Memory B cell (primary cell): ENCODE measurements around the gene KIAA0753.
"Not testable (repeated sequence)": the region's sequence is repeated elsewhere in the genome, so short reads cannot be mapped to it uniquely, and the experiment has no call there.

Experiments
- ATAC-seq: fragments of 150-1000 bp; cut with Tn5 transposase; 2 replicates; pipeline ENCODE4 v1.10.0; 2021; ENCODE audit warnings: low read depth, mild to moderate bottlenecking, moderate library complexity
- DNase-seq, 2 donors: peaks; one replicate each; pipeline ENCODE4 v3.0.0; 2022; ENCODE audit warnings: low spot score in 2 of 2
- H3K27ac Mint-ChIP-seq: one replicate; pipeline ENCODE4 v1.8.0; 2022; ENCODE audit warnings: mild to moderate bottlenecking, moderate library complexity, mixed read lengths
- H3K27me3 Mint-ChIP-seq: one replicate; pipeline ENCODE4 v1.8.0; 2022; ENCODE audit warnings: mixed read lengths
- H3K36me3 Mint-ChIP-seq: one replicate; pipeline ENCODE4 v1.8.0; 2022; ENCODE audit warnings: mild to moderate bottlenecking, mixed read lengths
- H3K4me1 Mint-ChIP-seq: one replicate; pipeline ENCODE4 v1.8.0; 2022; ENCODE audit warnings: mixed read lengths
- H3K4me3 Mint-ChIP-seq: one replicate; pipeline ENCODE4 v1.8.0; 2022; ENCODE audit warnings: mild to moderate bottlenecking, moderate library complexity, mixed read lengths
- H3K9me3 Mint-ChIP-seq: one replicate; pipeline ENCODE4 v1.8.0; 2022; ENCODE audit warnings: mixed read lengths

Gene KIAA0753

DNA sequence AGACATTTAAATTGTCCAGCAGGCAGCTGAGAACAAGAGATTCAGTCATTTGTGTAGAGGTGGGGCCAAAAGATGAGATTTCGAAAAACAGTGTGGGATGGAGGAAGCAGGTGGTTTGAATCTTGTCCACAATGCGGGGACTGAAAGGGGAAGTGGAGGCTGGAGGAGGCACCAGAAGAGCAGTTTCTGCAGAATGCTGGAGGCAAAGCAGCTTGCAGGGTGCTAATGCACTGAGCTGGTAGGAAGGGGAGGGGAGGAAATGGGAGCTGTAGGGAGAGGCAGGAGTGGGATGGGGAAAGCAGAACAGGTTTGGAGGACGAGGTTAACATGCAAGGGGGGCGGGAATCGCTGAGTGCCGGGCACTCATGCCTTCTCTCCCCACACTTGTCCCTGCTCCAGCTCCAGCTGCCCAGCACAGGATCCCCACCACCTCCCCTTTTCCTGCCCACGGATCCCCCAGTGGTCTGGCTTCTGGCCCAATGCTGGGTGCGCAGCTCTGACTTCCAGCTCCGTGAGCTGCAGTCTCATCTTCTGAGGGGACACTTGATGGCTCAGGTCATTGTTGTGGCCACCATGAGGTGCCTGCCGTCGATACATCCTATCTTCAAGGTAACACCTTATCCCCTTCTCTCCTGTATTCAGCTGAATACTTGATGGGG lies 20.4 kb upstream of the KIAA0753 start:
- Mint-ChIP-seq H3K36me3 (peaks cover 7% of the 10 kb centered on the region), H3K9me3 (no peaks in the 10 kb centered on the region), H3K27me3 (no peaks in the 10 kb centered on the region), H3K4me3 (peak overlapping the region; percentile 85), H3K4me1 (peaks cover 38% of the 10 kb centered on the region), H3K27ac (peak overlapping the region; percentile 12)
- peak; percentile 78 for ATAC-seq
- peak; percentile 37 to 55 for DNase-seq

DNA sequence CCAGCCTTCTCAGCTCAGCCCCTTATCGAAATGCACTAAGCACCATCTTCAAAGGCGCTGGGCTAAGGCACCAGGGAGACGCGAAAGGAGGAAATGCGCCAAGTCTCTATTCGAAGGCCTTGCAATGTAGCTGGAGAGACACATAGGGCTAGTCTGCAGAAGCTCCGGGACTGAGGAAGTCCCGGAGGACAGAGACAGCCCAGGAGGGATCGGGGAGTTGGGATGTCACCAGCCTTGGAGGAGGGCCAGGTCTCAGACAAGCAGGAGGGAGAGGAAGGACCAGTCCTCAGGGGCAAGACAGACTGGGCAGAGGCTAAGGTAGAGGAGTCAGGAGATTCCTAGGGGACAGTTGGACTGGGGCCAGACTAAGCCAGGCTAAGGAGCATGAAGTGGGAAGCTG lies 19.6 kb upstream of the KIAA0753 start:
- no peaks in the 10 kb centered on the region for H3K9me3 Mint-ChIP-seq
- peaks cover 6% of the 10 kb centered on the region for H3K36me3 Mint-ChIP-seq
- DNase-seq (no peak), ATAC-seq (no peak)
- peak overlapping the region; percentile 12 for H3K27ac Mint-ChIP-seq
- no peaks in the 10 kb centered on the region for H3K27me3 Mint-ChIP-seq
- peak overlapping the region; percentile 85 for H3K4me3 Mint-ChIP-seq
- peaks cover 39% of the 10 kb centered on the region for H3K4me1 Mint-ChIP-seq

DNA sequence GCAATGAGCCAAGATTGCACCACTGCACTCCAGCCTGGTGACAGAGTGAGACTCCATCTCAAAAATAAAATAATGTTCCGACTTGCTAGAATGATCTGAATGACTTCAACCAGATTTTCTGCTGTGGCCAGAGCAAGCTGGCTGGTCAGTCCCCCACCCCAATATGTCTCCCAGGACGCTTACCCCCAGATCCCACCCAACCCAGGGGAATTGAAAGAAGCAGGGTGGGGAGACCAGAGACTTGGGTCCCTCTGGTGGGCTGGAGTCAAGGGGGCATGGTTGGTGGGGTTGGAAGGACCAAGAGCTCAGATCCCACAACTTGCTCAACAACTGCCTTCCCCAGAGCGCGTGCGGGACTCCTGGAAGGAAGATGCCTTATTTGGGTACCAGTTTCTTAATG lies 17.9 kb upstream of the KIAA0753 start:
- H3K27ac Mint-ChIP-seq: peak overlapping the region; percentile 49
- not testable (repeated sequence) for H3K9me3 Mint-ChIP-seq, DNase-seq, H3K27me3 Mint-ChIP-seq, ATAC-seq, H3K36me3 Mint-ChIP-seq
- H3K4me1 Mint-ChIP-seq: peaks cover 48% of the 10 kb centered on the region
- peak overlapping the region; percentile 97 for H3K4me3 Mint-ChIP-seq

DNA sequence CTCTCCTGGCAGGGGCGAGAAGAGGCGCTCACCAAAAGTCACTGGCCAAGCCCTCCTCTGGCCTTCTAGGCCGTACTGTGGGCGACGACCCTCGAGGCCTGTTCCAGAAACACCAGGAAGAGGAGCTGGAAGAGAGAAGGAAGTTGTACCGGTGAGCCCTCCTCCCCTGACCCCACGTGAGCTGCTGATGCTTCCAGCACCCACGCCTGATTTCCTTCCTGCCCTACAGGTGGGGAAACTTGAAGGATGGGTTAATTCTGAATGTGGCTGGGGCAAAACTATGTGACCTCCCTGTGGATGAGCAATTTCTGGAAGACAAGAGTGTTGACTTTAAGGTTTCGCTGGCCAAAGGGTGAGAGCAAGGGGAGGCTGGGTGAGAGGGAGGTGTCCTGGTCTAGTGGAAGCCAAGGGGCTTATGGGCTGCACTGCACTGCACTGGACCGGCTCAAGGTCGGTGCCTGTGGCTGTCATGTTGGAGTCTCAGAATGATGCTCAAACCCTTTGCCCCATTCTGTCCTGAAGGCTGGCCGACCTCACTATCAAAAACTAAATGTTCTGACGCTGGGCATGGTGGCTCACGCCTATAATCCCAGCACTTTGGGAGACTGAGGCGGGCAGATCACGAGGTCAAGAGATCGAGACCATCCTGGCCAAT lies 17.2 kb upstream of the KIAA0753 start:
- H3K9me3 Mint-ChIP-seq: no peaks in the 10 kb centered on the region
- DNase-seq (no peak), ATAC-seq (no peak)
- peak overlapping the region; percentile 97 for H3K4me3 Mint-ChIP-seq
- no peaks in the 10 kb centered on the region for H3K27me3 Mint-ChIP-seq
- H3K4me1 Mint-ChIP-seq: peaks cover 53% of the 10 kb centered on the region
- H3K36me3 Mint-ChIP-seq: peaks cover 5% of the 10 kb centered on the region
- peak overlapping the region; percentile 88 for H3K27ac Mint-ChIP-seq

DNA sequence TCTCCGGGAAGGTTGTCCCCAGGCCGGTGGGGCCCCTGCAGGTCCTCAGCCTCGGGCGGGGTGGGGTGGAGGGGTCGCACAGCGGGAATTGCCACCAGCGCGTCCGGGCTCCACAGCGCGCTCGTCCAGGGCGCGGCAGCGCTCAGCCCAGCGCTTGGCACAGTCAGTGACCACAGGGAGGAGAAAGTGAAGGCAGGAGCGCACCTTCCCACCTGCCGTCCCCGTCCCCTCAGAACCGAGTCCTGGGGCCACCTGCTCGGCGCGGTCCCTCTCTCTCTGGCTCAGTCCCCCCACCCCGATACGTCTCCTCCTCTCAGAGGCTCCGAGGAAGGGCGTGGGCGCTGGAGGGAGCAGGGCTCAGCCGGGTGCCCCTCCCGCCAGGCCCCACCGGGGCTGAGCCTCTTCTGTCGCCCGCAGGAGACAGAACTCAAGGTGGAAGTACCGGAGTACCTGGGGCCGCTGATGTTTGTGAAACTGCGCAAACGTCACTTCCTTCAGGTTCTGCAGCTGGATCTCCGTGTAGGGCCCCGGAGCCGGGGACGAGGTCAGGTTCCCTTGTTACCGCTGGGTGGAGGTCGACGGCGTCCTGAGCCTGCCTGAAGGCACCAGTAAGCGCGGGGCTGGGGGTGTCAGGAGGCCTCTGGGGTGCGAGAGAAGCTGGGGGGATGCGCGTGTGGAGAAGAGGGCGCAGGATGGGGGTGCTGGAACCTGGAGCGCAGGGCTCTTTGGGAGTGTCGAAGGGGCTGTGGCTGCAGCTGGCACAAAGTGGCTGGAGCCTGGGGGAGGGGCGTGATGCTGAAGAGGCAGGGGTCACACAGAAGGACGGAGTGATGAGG lies 16.5 kb upstream of the KIAA0753 start:
- H3K27me3 Mint-ChIP-seq, H3K36me3 Mint-ChIP-seq, H3K9me3 Mint-ChIP-seq: not testable (repeated sequence)
- ATAC-seq: peak; percentile 83
- H3K4me1 Mint-ChIP-seq: peaks cover 52% of the 10 kb centered on the region
- DNase-seq: peak; percentile 38 to 39
- H3K27ac Mint-ChIP-seq: peak overlapping the region; percentile 88
- H3K4me3 Mint-ChIP-seq: peak overlapping the region; percentile 97

DNA sequence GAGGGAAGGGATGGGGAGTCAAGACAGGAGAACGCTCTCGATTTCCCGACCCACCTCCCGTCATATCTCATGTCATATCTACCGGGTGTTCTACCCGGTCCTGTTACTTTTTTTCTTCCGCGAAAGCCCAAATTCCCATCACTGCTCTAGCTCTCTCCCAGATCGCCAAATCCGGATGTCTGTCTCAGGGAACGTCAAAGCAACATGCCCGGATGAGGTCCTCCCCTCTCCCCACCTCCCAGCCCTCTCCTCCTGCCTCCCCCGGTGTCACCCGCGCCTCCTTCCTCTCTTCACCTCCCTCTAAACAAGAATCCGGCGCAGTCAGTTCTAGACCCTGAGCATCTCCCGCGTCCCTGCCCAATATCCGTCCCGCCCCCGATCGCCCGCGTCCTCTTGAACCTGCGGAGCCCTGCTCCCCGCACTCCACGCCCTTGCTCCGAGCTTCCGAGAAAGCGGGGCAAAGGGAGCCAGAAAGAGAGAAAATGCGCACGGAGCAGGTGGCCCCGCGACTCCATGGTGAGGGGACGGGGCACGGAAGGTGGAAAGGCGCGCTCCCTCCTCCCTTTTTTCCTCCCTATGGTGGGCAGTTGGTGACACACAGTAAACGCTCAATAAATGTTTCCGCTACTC lies 15.3 kb upstream of the KIAA0753 start:
- peak overlapping the region; percentile 70 for H3K4me3 Mint-ChIP-seq
- not testable (repeated sequence) for H3K27me3 Mint-ChIP-seq, H3K27ac Mint-ChIP-seq, H3K36me3 Mint-ChIP-seq, DNase-seq, H3K9me3 Mint-ChIP-seq, ATAC-seq
- peaks cover 48% of the 10 kb centered on the region for H3K4me1 Mint-ChIP-seq

DNA sequence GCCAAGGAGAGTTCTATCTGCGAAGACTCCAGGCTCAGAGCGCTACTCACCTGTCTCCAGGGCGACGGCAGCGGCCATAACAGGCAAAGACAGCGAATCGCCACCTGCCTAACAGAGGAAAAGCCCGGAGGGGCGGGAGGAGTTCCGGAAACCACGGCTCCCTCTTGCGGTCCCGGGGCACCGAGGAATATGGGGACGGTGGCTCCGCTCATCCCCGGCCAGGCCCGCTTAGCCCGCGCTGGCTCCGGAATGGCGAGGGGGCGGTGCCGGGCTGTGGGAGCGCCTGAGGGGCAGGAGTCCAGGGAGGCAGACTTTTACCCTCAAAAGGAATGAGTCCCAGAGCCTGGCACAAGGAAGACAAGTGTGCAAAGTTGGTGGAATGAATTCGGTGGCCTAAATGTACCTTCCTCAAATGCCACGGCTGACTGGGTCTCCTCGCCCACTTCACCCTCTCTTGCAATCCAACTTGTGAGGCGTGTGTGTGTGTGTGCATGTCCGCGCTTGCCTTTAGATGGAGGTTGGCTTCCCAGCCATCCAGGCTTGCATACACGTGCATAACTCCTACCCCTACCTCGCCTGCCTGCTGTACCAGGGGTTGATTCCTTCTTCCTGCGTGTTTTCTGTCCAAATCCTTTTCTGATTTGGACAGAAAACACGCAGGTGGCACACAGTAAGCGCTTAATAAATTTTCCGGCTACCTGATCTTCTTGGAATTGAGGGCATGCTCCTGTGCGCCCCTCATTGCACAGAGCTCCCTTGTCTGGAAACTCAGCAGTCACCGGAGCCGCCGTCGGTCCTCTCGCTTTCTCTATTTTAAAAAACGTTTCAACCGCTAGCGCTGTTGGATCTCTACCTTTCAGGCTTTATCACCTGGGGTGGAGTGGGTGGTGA lies 14.6 kb upstream of the KIAA0753 start:
- no peak for ATAC-seq
- no peaks in the 10 kb centered on the region for H3K27me3 Mint-ChIP-seq
- H3K4me3 Mint-ChIP-seq: no peak overlapping the region
- no peaks in the 10 kb centered on the region for H3K9me3 Mint-ChIP-seq
- no peak overlapping the region for H3K27ac Mint-ChIP-seq
- H3K36me3 Mint-ChIP-seq: peaks cover 5% of the 10 kb centered on the region
- DNase-seq: no peak
- H3K4me1 Mint-ChIP-seq: peaks cover 47% of the 10 kb centered on the region

DNA sequence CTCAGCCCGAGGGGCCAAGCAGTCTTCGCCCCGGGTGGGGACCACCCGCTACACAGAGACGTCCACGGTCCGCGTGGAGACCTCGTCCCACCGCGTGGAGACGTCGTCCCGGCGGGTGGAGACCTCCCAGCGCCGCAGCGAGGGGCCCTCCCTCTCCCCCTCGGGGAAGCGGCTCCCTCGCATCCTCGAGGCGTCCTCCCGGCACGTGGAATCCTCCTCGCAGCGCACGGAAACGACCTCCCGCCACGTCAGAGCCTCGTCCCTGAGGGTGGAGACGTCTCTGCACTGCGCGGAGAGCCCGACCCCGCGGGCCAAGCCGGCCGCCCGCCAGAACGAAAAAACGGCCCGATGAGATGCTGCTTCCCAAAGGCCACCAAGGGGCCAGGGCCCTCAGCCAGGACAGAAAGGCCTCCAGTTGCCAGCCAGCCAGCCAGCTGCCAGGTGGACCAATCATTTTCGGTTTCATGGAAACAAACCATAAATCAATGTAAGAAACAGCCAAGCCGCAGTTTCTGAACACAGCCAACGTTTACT lies 11.5 kb upstream of the KIAA0753 start:
- H3K27me3 Mint-ChIP-seq: no peaks in the 10 kb centered on the region
- no peaks in the 10 kb centered on the region for H3K9me3 Mint-ChIP-seq
- DNase-seq: no peak
- H3K4me3 Mint-ChIP-seq: peak overlapping the region; percentile 94
- peak overlapping the region; percentile 63 for H3K27ac Mint-ChIP-seq
- ATAC-seq: no peak
- peaks cover 48% of the 10 kb centered on the region for H3K4me1 Mint-ChIP-seq
- peaks cover 12% of the 10 kb centered on the region for H3K36me3 Mint-ChIP-seq

DNA sequence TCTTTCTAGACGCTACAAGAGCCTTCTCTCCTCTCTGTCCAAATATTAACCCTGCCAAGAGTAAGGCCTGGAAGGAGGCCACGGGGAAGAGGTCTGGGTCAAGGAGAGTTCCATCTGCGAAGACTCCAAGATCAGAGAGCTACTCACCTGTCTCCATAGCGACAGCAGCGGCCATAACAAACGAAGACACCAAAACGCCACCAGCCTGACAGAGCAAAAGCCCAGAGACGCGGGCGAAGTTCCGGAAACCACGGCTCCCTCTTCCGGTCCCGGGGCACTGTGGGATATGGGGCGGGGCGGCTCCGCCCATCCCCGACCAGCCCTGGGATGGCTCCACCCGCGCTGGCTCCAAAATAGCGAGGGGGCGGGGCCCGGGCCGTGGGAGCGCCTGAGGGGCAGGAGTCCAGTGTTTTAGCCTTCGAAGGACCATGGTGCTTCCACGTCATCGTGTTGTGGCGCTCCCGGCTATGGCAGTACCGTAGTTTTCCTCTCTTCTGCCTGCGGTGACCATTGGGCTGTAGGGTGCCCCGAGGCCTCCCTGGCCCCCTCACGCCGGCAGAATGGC lies 10.9 kb upstream of the KIAA0753 start, which contains the start of the genes C17orf100 and MED31:
C17orf100 (plus strand) TSS at position 409 of the 565 bp plus-strand sequence; CDS start at position 561, 152 bp downstream.
MED31 (minus strand) TSS at position 252 of the 565 bp plus-strand sequence; CDS start at position 175, 77 bp downstream.
- peaks cover 13% of the 10 kb centered on the region for H3K36me3 Mint-ChIP-seq
- peaks cover 50% of the 10 kb centered on the region for H3K4me1 Mint-ChIP-seq
- peak; percentile 84 for ATAC-seq

DNA sequence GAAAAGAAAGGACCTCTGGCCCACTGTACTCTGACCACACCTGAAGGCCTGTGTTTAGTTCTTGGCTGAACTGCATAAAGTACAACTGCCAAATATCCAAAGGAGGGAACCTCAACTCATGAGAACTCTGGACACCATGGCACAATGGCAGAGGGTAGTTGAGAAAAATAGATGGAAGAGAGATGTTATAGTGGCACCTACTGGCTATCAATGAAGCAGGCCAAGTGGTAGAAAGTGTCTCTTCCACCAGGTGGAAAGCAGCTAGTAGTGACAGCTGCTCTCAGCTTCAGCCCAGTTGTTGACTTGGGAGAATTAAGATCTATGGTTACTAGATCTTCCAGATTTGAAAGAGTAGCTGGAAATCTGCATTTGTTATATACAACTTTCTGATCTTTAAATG lies 7.7 kb upstream of the KIAA0753 start:
- DNase-seq (no peak), ATAC-seq (no peak)
- Mint-ChIP-seq H3K4me3 (no peak overlapping the region), H3K27me3 (no peaks in the 10 kb centered on the region), H3K4me1 (peaks cover 40% of the 10 kb centered on the region), H3K27ac (peak overlapping the region; percentile 55), H3K36me3 (peaks cover 18% of the 10 kb centered on the region), H3K9me3 (no peaks in the 10 kb centered on the region)

More for the DNA sequence above, 10.9 kb upstream of the KIAA0753 start, which contains the start of the genes C17orf100 and MED31:
- Mint-ChIP-seq H3K9me3 (no peaks in the 10 kb centered on the region), H3K4me3 (peak within 1 kb of the TSS; percentile 94), H3K27ac (peak within 1 kb of the TSS; percentile 99), H3K27me3 (no peaks in the 10 kb centered on the region)
- peak; percentile 87 to 90 for DNase-seq

DNA sequence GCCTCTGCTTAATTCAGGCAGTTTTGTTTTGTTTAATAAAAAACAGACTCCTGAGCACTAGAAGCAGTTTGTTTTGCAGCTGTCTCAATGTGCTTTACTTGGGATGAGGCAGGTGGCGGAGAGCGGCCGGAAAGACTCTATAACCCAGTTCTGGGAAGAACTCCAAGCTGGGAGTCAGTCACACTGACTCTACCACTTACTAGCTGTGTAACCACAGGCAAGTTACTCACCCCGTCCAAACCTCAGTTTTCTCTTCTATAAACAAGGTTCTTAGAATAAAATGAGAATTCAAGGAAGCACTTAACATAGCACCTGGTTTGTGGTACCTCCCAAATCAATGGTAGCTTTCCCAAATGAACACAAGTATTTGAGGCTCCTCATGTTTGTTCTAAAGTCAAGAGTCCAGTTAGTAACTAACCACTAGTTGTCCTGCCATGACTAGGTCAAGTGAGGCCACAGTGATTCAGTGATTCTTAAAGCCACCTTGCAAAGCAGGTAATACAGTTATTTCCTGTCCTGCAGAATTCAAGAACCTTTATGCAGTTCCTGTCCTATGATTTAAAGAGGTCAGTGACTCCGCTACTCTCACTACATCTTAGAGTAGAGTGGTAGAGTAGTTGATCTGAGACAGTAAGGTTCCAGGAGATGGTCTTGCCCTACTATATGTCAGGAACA lies 3.1 kb upstream of the KIAA0753 start:
- H3K9me3 Mint-ChIP-seq: no peaks in the 10 kb centered on the region
- H3K27ac Mint-ChIP-seq: no peak overlapping the region
- DNase-seq (no peak), ATAC-seq (no peak)
- H3K27me3 Mint-ChIP-seq: no peaks in the 10 kb centered on the region
- H3K4me3 Mint-ChIP-seq: no peak overlapping the region
- peaks cover 35% of the 10 kb centered on the region for H3K4me1 Mint-ChIP-seq
- H3K36me3 Mint-ChIP-seq: peaks cover 12% of the 10 kb centered on the region

DNA sequence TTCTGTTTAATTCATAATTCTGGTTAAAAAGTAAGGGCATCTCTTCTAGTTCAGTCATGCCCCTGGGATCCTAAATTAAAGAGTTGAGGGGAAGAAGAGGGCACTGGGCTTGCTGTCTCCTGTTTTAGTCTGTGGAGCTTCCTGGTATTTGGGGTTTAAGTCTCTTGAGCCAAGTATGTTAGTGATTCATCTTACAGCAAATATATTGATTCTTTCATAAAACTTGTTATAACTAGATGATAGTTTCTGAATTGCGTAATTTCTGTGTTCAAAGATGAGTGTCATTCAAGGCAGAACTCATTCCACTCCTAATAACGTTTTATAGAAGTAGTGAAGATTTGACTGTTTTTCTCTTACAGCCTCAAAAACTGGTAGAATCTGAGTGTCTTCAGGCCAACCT lies 2.1 kb upstream of the KIAA0753 start:
- H3K9me3 Mint-ChIP-seq: no peaks in the 10 kb centered on the region

More for the DNA sequence above, 2.1 kb upstream of the KIAA0753 start:
- no peak overlapping the region for H3K4me3 Mint-ChIP-seq
- DNase-seq (no peak), ATAC-seq (no peak)
- no peaks in the 10 kb centered on the region for H3K27me3 Mint-ChIP-seq
- no peak overlapping the region for H3K27ac Mint-ChIP-seq
- H3K36me3 Mint-ChIP-seq: peaks cover 10% of the 10 kb centered on the region
- peaks cover 36% of the 10 kb centered on the region for H3K4me1 Mint-ChIP-seq
